Kidney (tissue), 14 donors: ENCODE results near the gene C9orf85. TPM values are rescaled to one million over a fixed set of nuclear protein-coding genes. Genes with fewer than 3 reads are reported as not detected.
"Not testable (repeated sequence)": the region's sequence is repeated elsewhere in the genome, so short reads cannot be mapped to it uniquely, and the experiment has no call there.

Experiments used
- DNase-seq, 5 donors: peaks; one replicate each; pipeline ENCODE4 v3.0.0-alpha.2; 2013 to 2020
- FAIRE-seq: peaks from 2 replicates; lab custom pipeline; 2012; peaks lifted over from hg19 to GRCh38; lab: Jason Lieb, UNC
- H3K27ac ChIP-seq, 2 donors: one replicate each; pipeline ENCODE4 v1.7.0; 2013; ENCODE audit warnings: low read depth in 2 of 2, low read length in 2 of 2, inconsistent platforms in 1 of 2
- H3K27me3 ChIP-seq: one replicate; pipeline ENCODE4 v1.7.1; 2013; ENCODE audit warnings: low read length, inconsistent platforms; ENCODE audit not compliant: control insufficient read depth, insufficient read depth
- H3K36me3 ChIP-seq, 3 donors: one replicate each; pipeline versions ENCODE4 v1.7.0 to v1.7.1; 2013; ENCODE audit warnings: low read length in 3 of 3, control low read depth in 1 of 3, inconsistent platforms in 1 of 3; ENCODE audit not compliant: insufficient read depth in 3 of 3, control insufficient read depth in 2 of 3
- H3K4me1 ChIP-seq, 3 donors: one replicate each; pipeline versions ENCODE4 v1.7.0 to v1.7.1; 2013; ENCODE audit warnings: low read length in 3 of 3, inconsistent platforms in 1 of 3, low read depth in 1 of 3; ENCODE audit not compliant: control insufficient read depth in 2 of 3, insufficient read depth in 2 of 3
- H3K4me3 ChIP-seq, 3 donors: one replicate each; pipeline versions ENCODE4 v1.7.0 to v1.8.1; 2013; ENCODE audit warnings: low read length in 3 of 3, control low read depth in 1 of 3, inconsistent platforms in 1 of 3
- H3K9ac ChIP-seq, 3 donors: one replicate each; pipeline versions ENCODE4 v1.7.0 to v1.7.1; 2013; ENCODE audit warnings: low read length in 3 of 3, control low read depth in 1 of 3, inconsistent platforms in 1 of 3
- H3K9me3 ChIP-seq, 3 donors: one replicate each; pipeline versions ENCODE4 v1.7.0 to v1.7.1; 2013; ENCODE audit warnings: low read length in 3 of 3, control low read depth in 1 of 3, inconsistent platforms in 1 of 3; ENCODE audit not compliant: control insufficient read depth in 2 of 3, insufficient read depth in 1 of 3
- intact Hi-C: fragments of 100-400 bp; cut with DNase I; formaldehyde crosslinking; loops from one replicate; pipeline ENCODE4 v1.11.1; 2022
- polyA plus RNA-seq: library from polyadenylated mRNA; stranded (reverse); fragments of 350-450 nt; fragmentation: Illumina TruSeq; extraction: RNeasy Lipid Tissue Mini Kit (QIAGEN cat#74804); gene quantifications from one replicate; pipeline ENCODE4 v1.2.3, GENCODE V29; 2014; ENCODE audit warnings: low read depth, low replicate concordance; ENCODE audit not compliant: insufficient read depth
- total RNA-seq: library from RNA; stranded (reverse); fragmentation: NEBNext Ultra II Directional; extraction: Animal tissue kit (Norgen Biotek cat#: 25700); gene quantifications from one replicate; pipeline ENCODE4 v1.2.1, GENCODE V29; 2021
- TF ChIP-seq, protein P1 (sequence below): IDR thresholded peaks from 3 replicates; pipeline ENCODE4 v1.5.1; 2012; ENCODE audit warnings: mild to moderate bottlenecking, moderate library complexity, borderline replicate concordance; ENCODE audit not compliant: insufficient read depth; ENCODE audit errors: extremely low read depth
- donor health status: control.
- donor health status: control.
- donor health status: control.
- donor health status: control.
- donor health status: control.
- donor health status: DM: yes; HTN: yes; CAD: no.
- donor health status: Normal renal cell carcinoma (clear cell type).

Gene C9orf85
- total and polyA plus RNA-seq, 2 donors from 2014 or later = 7.0 to 8.1 TPM

DNA sequence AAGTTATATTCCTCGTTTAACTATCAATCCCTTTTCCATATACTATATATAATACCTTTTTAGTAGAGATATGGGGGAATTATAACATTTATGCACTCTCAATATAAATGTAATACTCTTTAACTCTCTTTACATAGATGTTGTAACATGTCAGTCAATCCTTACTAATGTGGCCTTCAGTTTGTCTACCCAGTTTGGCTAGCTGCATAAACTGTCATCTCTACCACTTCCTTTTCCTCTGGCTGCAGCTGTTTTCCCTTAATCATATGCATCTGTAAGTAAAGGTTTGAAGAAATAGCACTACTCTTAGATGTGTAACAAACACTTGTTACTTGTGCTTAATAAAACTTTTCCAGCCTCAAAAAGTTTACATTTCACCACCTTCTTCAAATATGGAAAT is 13.9 kb upstream of the C9orf85 start:
- DNase-seq (no peak), FAIRE-seq (no peak)
- Histone ChIP-seq H3K9me3 (no peaks in the 10 kb centered on the region), H3K27me3 (no peaks in the 10 kb centered on the region), H3K36me3 (no peaks in the 10 kb centered on the region), H3K27ac (no peak overlapping the region), H3K9ac (no peak overlapping the region), H3K4me1 (peaks cover 0 to 3% (median 0%) of the 10 kb centered on the region in 3 donors), H3K4me3 (no peak overlapping the region)
- TF ChIP-seq, protein P1, sequence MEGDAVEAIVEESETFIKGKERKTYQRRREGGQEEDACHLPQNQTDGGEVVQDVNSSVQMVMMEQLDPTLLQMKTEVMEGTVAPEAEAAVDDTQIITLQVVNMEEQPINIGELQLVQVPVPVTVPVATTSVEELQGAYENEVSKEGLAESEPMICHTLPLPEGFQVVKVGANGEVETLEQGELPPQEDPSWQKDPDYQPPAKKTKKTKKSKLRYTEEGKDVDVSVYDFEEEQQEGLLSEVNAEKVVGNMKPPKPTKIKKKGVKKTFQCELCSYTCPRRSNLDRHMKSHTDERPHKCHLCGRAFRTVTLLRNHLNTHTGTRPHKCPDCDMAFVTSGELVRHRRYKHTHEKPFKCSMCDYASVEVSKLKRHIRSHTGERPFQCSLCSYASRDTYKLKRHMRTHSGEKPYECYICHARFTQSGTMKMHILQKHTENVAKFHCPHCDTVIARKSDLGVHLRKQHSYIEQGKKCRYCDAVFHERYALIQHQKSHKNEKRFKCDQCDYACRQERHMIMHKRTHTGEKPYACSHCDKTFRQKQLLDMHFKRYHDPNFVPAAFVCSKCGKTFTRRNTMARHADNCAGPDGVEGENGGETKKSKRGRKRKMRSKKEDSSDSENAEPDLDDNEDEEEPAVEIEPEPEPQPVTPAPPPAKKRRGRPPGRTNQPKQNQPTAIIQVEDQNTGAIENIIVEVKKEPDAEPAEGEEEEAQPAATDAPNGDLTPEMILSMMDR = no peak
- intact Hi-C loops = no loop called here

DNA sequence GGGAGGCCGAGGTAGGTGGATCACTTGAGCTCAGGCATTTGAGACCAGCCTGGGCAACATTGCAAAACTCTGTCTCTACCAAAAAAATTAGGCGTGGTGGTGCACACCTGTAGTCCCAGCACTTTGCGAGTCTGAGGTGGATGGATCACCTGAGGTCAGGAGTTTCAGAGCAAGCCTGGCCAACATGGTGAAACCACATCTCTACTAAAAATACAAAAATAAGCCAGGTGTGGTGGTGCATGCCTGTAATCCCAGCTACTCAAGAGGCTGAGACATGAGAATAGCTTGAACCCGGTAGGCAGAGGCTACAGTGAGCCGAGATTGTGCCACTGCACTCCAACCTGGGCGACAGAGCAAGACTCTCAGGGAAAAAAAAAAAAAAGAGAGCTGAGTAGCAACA is 12.7 kb upstream of the C9orf85 start:
- H3K27me3 ChIP-seq, DNase-seq, H3K4me3 ChIP-seq, H3K4me1 ChIP-seq, H3K9ac ChIP-seq, H3K36me3 ChIP-seq, H3K27ac ChIP-seq, FAIRE-seq, intact Hi-C loops, H3K9me3 ChIP-seq: not testable (repeated sequence)

DNA sequence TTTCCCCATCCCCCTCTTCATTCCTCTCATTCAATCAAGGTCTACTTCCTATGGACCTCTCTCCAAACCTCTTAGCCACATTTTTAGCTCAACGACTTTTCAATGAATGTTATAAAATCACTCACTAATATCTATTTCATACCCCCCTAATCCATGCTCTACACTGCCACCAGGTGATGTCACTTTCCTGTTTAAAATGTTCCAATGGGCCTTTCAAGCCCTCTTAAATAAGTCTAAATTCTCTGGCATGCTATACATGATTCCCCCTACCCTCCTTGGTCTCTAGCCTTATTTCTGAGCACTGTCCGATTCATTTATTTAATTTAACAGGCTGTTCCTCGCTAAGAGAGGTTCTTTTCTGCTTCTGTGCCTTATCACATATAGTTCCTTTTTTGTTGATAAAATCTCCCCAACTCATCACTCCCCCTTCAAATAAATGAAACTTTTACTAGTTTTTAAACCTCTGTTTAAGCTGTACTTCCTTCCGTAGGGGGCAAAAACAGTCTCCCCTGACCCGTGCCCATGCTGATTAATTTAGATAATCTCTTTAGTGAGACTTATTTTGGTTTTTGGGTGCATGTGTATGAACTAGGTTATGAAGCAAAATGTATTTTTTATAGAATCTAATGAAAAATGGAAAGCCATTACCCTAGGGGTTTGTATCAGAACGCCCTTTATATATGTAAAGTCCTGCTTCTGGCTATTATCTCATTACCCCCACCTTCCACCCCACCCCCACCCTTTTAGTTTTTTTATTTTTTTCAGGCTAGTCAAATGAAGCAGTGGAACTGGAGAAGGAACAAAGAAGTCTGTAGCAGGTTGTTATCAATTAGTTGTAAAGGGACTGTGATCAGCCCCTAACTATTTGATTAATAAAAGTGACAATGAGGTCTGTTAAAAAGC is 9.5 kb upstream of the C9orf85 start:
- no peak for FAIRE-seq
- TF ChIP-seq, protein P1 = no peak
- Histone ChIP-seq H3K4me3 (no peak overlapping the region), H3K4me1 (no peaks in the 10 kb centered on the region), H3K9ac (no peak overlapping the region), H3K27ac (no peak overlapping the region), H3K27me3 (no peaks in the 10 kb centered on the region), H3K36me3 (no peaks in the 10 kb centered on the region), H3K9me3 (no peaks in the 10 kb centered on the region)
- intact Hi-C loops = no loop called here
- no peak for DNase-seq

DNA sequence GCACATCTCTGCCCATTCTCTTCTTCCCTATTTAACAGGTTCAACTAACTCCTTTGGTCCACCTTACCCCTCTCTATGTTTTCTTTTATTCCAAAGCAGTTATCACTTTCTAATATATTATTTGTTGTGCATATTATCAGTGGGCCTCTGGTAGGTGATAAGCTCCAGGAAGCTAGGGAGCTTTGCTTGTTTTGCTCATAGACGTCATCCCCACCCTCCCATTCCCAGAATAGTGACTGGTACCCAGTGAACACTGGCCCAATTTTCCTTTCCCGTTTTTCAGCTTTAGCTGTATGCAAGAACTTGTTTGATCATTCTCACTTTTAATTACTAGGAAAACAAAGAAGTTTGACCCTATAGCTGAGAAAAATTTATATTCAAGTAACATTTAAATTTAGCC is 7.4 kb upstream of the C9orf85 start:
- DNase-seq = no peak
- TF ChIP-seq, protein P1 = no peak
- H3K4me3 ChIP-seq = no peak overlapping the region
- H3K36me3 ChIP-seq = no peaks in the 10 kb centered on the region
- no peaks in the 10 kb centered on the region for H3K27me3 ChIP-seq
- no peak overlapping the region for H3K27ac ChIP-seq
- H3K9me3 ChIP-seq = no peaks in the 10 kb centered on the region
- H3K9ac ChIP-seq = no peak overlapping the region
- H3K4me1 ChIP-seq = no peaks in the 10 kb centered on the region
- no peak for FAIRE-seq
- intact Hi-C loops = no loop called here
